ENCODE results near the gene ITGAV. TPM values are rescaled to one million over a fixed set of nuclear protein-coding genes. Genes with fewer than 3 reads are reported as not detected.

Gene ITGAV
- total and polyA plus RNA-seq, 4 donors = 6.6 to 31.3 (median 12.0) TPM

DNA sequence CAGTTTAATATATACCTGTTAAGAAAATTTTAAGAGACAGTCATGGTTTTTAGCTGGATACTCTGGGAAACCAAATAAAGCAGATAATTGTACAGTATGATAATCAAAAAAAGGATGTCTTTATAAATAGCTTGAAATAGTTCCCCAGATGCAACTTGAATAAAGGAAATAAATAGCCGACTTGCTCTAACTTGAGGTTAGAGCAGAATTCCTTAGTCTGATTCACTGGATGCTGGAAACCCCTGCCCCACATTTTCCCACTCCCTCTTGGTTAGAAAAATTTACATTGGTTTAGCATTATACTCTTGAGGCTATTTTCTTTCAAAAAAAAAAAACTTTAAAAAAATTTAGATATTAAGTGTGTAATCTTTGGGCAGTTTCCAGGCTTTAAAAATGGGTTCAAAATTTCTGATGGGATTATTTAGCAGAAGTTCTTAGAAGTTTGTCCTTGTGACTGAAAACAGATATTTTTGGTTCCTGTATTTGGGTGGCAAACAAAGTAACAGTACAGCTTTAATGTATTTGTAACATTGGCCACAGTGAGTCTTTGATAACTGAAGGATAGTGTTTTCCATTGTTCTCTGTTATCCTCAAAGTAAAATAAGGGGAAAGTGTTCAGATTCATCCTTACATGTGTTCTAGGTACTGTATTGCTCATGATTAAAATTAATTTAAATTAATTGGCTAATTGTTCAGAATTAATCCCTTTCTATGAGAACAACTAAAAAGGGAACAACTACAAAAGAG lies 39.6 kb downstream of the ITGAV start:
- H3K9ac ChIP-seq (ENCODE audit: low read depth in 1 of 2, low read length in 2 of 2) = no peak overlapping the region
- peaks cover 0 to 4% (median 0%) of the 10 kb centered on the region in 4 donors for H3K36me3 ChIP-seq (ENCODE audit: control insufficient read depth in 4 of 4, insufficient read depth in 3 of 4, low read depth in 1 of 4, low read length in 3 of 4)
- DNase-seq (ENCODE audit: low spot score) = no peak
- no peak overlapping the region for H3K27ac ChIP-seq (ENCODE audit: low read depth in 1 of 2, low read length in 2 of 2)
- no peaks in the 10 kb centered on the region for H3K9me3 ChIP-seq (ENCODE audit: control insufficient read depth in 4 of 4, low read length in 3 of 4)
- H3K27me3 ChIP-seq (ENCODE audit: control insufficient read depth in 4 of 4, insufficient read depth in 4 of 4, low read length in 3 of 4) = no peaks in the 10 kb centered on the region
- 76% methylated on average over 1 of the region's 1 CpG for WGBS
- H3K4me1 ChIP-seq (ENCODE audit: control insufficient read depth in 4 of 4, insufficient read depth in 4 of 4, low read length in 3 of 4) = no peaks in the 10 kb centered on the region
- TF ChIP-seq TAF1 (conservative IDR thresholded peaks at IDR 0.05) (no peak), CTCF (IDR thresholded peaks at IDR 0.05; ENCODE audit: low read depth, low read length, missing input control) (no peak), YY1 (IDR thresholded peaks at IDR 0.05) (no peak), HNF4A (conservative IDR thresholded peaks at IDR 0.05) (no peak), MAX (IDR thresholded peaks at IDR 0.05) (no peak), SP1 (IDR thresholded peaks at IDR 0.05) (no peak), EGR1 (IDR thresholded peaks at IDR 0.05; ENCODE audit: low read depth in 2 of 2) (no peak), FOXA1 (IDR thresholded peaks at IDR 0.05) (no peak), RAD21 (IDR thresholded peaks at IDR 0.05) (no peak)
- TF ChIP-seq, protein P1, sequence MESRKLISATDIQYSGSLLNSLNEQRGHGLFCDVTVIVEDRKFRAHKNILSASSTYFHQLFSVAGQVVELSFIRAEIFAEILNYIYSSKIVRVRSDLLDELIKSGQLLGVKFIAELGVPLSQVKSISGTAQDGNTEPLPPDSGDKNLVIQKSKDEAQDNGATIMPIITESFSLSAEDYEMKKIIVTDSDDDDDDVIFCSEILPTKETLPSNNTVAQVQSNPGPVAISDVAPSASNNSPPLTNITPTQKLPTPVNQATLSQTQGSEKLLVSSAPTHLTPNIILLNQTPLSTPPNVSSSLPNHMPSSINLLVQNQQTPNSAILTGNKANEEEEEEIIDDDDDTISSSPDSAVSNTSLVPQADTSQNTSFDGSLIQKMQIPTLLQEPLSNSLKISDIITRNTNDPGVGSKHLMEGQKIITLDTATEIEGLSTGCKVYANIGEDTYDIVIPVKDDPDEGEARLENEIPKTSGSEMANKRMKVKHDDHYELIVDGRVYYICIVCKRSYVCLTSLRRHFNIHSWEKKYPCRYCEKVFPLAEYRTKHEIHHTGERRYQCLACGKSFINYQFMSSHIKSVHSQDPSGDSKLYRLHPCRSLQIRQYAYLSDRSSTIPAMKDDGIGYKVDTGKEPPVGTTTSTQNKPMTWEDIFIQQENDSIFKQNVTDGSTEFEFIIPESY (IDR thresholded peaks at IDR 0.05) = no peak
- no peak overlapping the region for H3K4me3 ChIP-seq (ENCODE audit: low read depth in 1 of 3, low read length in 3 of 3)

GRCh38 chr2:186632417-186632816 lies 42.6 kb downstream of the ITGAV start:
- TF ChIP-seq, protein P2, sequence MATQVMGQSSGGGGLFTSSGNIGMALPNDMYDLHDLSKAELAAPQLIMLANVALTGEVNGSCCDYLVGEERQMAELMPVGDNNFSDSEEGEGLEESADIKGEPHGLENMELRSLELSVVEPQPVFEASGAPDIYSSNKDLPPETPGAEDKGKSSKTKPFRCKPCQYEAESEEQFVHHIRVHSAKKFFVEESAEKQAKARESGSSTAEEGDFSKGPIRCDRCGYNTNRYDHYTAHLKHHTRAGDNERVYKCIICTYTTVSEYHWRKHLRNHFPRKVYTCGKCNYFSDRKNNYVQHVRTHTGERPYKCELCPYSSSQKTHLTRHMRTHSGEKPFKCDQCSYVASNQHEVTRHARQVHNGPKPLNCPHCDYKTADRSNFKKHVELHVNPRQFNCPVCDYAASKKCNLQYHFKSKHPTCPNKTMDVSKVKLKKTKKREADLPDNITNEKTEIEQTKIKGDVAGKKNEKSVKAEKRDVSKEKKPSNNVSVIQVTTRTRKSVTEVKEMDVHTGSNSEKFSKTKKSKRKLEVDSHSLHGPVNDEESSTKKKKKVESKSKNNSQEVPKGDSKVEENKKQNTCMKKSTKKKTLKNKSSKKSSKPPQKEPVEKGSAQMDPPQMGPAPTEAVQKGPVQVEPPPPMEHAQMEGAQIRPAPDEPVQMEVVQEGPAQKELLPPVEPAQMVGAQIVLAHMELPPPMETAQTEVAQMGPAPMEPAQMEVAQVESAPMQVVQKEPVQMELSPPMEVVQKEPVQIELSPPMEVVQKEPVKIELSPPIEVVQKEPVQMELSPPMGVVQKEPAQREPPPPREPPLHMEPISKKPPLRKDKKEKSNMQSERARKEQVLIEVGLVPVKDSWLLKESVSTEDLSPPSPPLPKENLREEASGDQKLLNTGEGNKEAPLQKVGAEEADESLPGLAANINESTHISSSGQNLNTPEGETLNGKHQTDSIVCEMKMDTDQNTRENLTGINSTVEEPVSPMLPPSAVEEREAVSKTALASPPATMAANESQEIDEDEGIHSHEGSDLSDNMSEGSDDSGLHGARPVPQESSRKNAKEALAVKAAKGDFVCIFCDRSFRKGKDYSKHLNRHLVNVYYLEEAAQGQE (IDR thresholded peaks at IDR 0.05) = no peak
- no peak for TF ChIP-seq HNF4A (conservative IDR thresholded peaks at IDR 0.05)
- TF ChIP-seq JUND (IDR thresholded peaks at IDR 0.05) = no peak
- TF ChIP-seq YY1 (IDR thresholded peaks at IDR 0.05) = no peak
- no peaks in the 10 kb centered on the region for H3K27me3 ChIP-seq (ENCODE audit: control insufficient read depth in 4 of 4, insufficient read depth in 4 of 4, low read length in 3 of 4)
- peaks cover 0 to 4% (median 0%) of the 10 kb centered on the region in 4 donors for H3K36me3 ChIP-seq (ENCODE audit: control insufficient read depth in 4 of 4, insufficient read depth in 3 of 4, low read depth in 1 of 4, low read length in 3 of 4)
- no peak overlapping the region for H3K27ac ChIP-seq (ENCODE audit: low read depth in 1 of 2, low read length in 2 of 2)
- H3K4me3 ChIP-seq (ENCODE audit: low read depth in 1 of 3, low read length in 3 of 3) = no peak overlapping the region
- H3K4me1 ChIP-seq (ENCODE audit: control insufficient read depth in 4 of 4, insufficient read depth in 4 of 4, low read length in 3 of 4) = no peaks in the 10 kb centered on the region
- WGBS = 97% methylated on average over 2 of the region's 2 CpGs
- H3K9ac ChIP-seq (ENCODE audit: low read depth in 1 of 2, low read length in 2 of 2) = no peak overlapping the region
- H3K9me3 ChIP-seq (ENCODE audit: control insufficient read depth in 4 of 4, low read length in 3 of 4) = no peaks in the 10 kb centered on the region
- no peak for DNase-seq (ENCODE audit: low spot score)

Measured in liver (tissue), 9 donors.